GM18519 (cell line): ENCODE measurements around the gene AIG1.

Experiments used
- ATAC-seq: cut with Tn5 transposase; IDR thresholded peaks from one replicate; pipeline ENCODE4 v1.9.1; 2021; ENCODE audit warnings: mild to moderate bottlenecking, moderate library complexity; ENCODE audit not compliant: unreplicated experiment, low FRiP score

The AIG1 gene

DNA sequence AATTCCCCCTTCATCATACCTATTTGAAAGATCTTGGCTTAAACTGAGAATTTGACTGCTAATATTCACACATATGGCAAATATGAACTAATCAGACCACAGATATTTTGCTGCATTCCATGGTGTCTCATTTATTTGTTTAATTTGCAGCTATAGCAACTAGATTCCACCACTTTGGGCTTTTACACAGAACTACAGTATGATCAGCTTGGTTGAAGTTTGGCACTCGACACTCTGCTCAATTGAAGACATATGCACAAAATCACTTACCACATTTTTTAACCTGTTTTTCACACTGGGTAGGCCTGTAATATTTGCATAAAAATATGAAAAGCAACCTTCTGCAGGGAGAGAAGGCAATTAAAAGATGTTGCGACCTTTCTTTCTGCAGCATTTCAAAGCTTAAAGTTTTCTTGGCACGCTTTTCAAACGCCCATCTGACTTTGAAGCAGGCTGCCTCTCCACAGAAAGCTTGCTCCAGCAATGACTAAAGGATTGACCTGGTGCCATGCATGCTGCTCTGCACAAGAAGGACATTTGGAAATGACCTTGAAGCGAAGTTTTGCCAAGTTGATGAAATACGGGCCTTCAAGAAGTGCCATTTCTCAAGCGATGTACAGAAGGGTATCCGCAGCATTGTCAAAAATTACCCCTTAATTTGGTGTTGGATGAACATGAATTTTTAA is 126.7 kb downstream of the AIG1 start:
- no peak for ATAC-seq

DNA sequence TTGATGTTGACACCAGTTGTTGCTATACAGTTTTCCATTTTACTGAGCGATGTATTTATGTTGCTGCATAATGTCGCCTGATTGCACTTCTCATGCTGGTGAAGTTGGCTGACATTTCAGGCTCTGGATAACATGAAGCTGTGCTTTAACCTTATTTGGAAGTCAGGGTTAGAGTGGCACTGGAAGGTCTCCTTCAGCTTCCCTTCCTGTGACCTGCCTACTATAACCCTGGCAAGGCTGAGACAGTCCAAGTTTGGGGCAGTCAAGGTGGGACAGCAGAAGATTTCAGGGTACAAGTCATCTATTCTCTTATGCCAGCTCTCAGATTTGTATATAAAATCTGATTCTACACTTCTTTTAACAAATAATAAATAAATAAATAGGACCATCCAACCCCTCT is 127.6 kb downstream of the AIG1 start:
- ATAC-seq: no peak

DNA sequence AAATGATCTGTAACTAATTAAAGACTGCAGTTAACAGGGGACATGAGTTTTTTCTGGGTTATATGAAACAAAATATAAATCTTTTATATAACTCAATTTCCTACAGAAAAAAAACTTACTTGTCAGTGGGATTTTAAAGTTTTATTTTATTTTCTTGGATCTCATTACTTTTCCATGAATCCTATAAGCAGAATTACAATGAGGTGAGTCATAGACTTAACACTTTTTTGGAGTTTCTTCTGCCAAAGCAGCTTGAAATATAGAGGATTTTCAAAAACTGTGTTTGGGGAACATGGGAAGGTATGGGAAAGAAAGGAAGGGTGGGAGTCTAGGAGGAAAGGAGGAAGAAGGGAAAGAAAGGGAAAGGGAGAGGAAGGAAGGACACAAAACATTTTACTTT is 130.7 kb downstream of the AIG1 start:
- ATAC-seq: no peak

- no peak for ATAC-seq
These were observed 132.1 kb downstream of the AIG1 start for GRCh38 chr6:143192766-143193165.

- no peak for ATAC-seq
These were observed 132.9 kb downstream of the AIG1 start for GRCh38 chr6:143193571-143194094.

DNA sequence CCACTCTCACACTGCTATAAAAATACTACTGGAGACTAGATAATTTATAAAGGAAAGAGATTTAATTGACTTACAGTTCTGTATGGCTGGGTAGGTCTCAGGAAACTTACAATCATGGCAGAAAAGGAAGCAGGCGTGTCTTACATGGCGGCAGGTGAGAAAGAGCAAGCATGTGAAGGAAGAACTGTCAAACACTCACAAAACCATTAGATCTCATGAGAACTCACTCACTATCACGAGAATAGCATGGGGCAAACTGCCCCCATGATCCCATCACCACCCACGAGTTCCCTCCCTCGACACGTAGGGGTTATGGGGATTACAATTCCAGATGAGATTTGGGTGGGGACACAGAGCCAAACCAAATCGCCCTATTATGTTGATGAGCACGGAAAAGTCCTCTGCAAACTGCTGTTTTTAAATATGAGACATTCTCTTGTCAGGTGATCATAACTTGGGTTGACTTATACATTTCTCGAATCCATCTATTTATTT is 133.5 kb downstream of the AIG1 start:
- ATAC-seq: no peak

DNA sequence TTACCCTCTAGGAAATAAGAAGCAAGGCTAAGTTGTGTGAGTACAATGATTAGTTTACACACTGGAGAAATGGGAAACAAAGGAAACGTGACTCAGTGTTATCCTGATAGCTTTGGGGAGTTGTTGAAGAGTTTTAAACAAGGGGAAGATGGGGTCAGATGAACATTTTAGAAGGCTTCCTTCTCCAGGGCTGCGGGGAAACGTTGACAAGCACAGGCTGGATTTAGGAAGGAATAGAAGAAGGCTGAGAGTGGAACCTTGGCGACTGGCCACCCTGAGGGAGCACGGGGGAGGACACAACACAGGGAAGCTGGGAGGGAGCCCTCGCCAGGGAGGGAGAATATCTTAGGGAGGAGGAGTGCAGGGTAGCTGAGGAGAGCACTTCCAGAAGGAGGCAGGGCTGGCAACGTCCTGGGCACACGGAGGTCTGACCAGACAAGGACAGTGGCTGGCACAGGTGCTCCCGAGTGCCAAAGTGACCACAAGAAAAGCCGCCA is 134.7 kb downstream of the AIG1 start:
- no peak for ATAC-seq

GRCh38 chr6:143196525-143197225 is 136.0 kb downstream of the AIG1 start:
- ATAC-seq: no peak

DNA sequence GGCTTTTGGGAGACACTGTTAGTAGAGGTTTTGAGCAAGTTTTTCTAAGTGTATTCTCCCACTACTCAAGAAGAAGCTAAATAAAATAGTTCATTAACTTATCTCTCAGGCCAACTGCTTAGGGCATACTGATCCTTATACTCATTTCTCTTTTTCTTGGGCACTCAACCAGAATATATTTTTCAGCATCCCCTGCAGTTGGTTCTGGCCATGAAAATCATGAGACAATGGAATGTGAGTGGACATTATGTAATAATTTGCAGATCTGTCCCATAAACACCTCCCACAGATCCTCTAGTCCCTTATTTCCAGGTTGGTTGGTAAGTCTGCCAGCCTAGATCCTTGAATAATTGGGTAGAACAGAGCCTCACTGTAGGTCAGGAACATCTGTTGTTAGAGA is 136.7 kb downstream of the AIG1 start:
- ATAC-seq: no peak

GRCh38 chr6:143198312-143198711 is 137.6 kb downstream of the AIG1 start:
- no peak for ATAC-seq

- ATAC-seq: no peak
These were observed 138.6 kb downstream of the AIG1 start for GRCh38 chr6:143199291-143199690.

GRCh38 chr6:143200167-143200770 is 139.6 kb downstream of the AIG1 start:
- no peak for ATAC-seq

DNA sequence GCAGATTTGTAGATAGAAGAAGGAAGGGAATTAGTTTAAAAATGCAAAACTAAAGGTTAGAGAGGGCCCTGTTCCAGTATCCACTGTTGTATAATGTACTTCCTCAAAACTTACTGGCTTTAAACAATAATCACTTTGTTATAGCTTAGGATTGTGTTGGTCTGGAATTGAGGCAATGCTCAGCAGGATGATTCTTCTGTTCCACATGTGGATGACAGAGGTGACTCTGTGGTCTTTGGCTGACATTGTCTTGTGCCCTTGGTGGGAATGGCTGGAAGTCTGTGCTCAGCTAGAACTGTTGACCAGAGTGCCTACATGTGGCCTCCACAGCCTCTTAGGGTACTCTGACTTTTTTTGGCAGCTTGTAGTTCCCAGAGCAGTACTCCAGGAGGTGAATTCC is 143.4 kb downstream of the AIG1 start:
- ATAC-seq: no peak

DNA sequence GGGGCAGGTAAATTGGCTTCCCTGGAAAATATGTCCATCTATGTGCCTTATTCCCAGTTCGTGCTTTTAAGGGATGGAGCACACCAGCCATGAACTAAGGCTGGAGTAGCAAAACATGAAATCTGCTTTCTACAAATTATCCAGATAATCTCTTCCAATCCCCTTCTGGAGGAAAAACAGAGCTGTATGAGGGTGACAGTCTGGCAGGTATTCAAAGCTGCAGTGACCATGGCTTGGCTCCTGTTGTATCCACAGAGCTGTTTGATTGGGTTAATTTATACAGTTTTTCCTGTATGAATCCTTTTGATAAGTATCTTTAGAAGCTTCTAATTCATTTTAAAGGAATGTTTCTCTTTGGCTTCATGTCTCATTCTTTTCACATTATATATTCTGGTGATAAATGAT is 144.4 kb downstream of the AIG1 start:
- ATAC-seq: no peak

DNA sequence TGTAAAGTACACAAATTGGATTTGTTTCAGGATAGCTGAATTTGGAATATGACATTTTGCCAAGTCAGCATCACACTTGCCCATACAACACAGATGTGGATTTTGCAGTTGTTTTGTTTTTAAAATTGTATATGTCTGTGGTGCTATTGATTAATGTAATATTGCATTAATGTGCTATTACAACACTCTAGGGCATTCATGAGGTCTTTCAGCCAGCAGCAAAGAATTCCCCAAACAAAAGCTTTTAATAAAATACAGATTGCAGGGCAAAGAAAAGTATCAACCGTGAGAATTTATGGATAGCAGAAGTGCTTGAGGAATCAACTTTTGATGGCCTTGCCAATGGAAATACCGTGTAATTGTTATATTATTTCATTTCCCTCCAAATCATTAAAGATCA is 144.9 kb downstream of the AIG1 start:
- no peak for ATAC-seq

GRCh38 chr6:143205991-143206390 is 145.3 kb downstream of the AIG1 start:
- ATAC-seq: no peak

DNA sequence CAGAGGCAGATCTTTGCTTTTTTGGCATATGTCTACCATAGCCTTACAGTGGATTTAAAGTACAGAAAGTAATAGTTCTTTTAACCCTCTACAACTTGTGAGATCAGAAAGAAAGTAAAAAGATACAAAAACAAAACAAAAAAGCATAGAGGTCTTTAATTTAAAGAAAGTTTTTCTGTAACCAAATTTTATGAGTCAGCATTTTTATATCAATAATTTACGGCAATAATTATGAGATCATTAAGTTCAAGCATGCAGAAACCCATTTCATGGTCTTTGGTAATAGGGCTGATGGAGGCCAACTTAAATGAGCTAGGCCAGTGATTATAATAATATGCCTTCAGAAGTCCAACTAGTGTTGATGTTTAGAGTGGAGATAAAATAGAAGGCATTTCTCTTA is 145.9 kb downstream of the AIG1 start:
- no peak for ATAC-seq

DNA sequence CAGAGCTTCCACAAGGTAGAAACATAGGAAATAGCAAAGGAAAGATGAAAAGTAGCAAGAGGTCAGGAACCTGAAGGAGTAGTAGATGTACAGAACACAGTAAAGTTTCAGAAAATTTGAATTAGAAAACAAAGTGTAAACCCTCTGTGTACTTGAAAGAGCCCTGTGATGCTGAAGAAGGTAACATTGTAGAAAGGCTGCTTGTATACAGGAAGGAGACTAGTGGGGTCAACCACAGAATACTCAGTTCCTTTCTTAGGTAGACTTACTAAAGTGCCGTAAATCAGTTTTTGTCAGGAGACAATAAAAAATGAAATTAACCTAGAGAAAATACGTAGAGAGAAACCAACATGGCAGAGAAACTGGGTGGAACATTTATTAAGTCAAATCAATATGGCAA is 149.7 kb downstream of the AIG1 start:
- ATAC-seq: no peak

DNA sequence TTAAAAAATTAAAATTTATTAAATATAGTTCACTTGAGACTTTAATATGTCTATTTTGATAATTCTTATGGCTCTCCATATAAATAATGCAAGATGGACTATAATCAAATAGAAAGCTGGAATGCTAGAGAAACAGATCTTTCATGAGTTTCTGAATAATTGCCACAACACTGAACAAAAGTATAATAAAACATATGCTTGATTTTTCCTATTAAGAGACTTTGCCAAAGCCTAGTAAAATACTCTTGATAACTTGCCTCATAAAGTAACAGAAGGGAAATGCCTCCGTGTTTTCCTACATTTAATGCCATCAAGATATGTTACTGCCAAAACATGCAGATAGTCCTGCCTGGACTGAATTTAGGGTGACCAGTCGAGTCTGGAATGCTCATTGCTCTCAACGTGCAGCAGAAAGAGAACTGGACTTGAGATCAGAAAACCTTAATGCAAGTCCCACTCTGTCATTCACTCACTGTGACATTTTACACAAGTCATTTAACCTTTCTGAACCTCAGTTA is 153.2 kb downstream of the AIG1 start:
- ATAC-seq: no peak

DNA sequence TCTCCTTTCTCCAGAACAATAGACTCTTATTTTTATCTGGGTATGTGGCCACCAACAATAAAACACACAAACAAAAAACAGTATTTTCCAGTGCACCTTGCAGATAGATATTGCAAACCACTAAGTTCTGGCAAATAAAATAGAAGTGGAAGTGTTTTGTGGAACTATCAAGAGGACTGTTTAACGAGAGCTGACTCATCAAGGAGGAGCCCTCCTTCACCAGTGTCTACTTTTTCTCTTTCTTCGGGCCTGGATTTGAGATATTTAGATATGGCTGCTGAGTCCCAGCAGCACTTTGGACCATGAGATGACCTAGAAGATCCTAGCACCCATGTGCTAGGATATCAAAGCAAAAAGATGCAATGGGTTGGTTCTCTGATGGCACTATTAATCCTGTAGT is 154.7 kb downstream of the AIG1 start:
- ATAC-seq: no peak

GRCh38 chr6:143215771-143216170 is 155.1 kb downstream of the AIG1 start:
- ATAC-seq: no peak
